C4-2B (cell line): ENCODE data around the gene RGS9.

ENCODE experiments used
- CTCF ChIP-seq: fragments of 450-650 bp; conservative IDR thresholded peaks from 2 replicates; pipeline ENCODE4 v1.5.1; 2017; ENCODE audit warnings: mild to moderate bottlenecking
- ZFX ChIP-seq: fragments of 450-650 bp; IDR thresholded peaks from 2 replicates; pipeline ENCODE4 v1.6.1; 2017

- no peak for TF ChIP-seq CTCF
- TF ChIP-seq ZFX, result no peak
These were observed 133.5 kb downstream of the RGS9 start for GRCh38 chr17:65270499-65271253.
